Measurements from ENCODE around the gene SLC38A4. TPM values are rescaled to one million over a fixed set of nuclear protein-coding genes. Genes with fewer than 3 reads are reported as not detected.

The SLC38A4 gene
- total RNA-seq, 1 experiment from 2014 or later = 0.12 TPM

- Mint-ChIP-seq H3K4me1 (ENCODE audit: insufficient read depth, unreplicated experiment) (no peaks in the 10 kb centered on the region), H3K27me3 (ENCODE audit: insufficient read depth, unreplicated experiment) (no peaks in the 10 kb centered on the region), H3K4me3 (ENCODE audit: unreplicated experiment) (no peak overlapping the region), H3K27ac (ENCODE audit: low read depth, unreplicated experiment) (no peak overlapping the region), H3K36me3 (ENCODE audit: insufficient read depth, unreplicated experiment) (no peaks in the 10 kb centered on the region), H3K9me3 (ENCODE audit: unreplicated experiment) (peaks cover 8% of the 10 kb centered on the region)
- DNase-seq (ENCODE audit: unreplicated experiment) = no peak
- no TSS peak for BruUV-seq (replicated peaks)
- intact Hi-C loops (cut with micrococcal nuclease) = no loop called here
- TF ChIP-seq CTCF (IDR thresholded peaks at IDR 0.05; ENCODE audit: unreplicated experiment) = no peak
- ChIA-PET CTCF (no interaction called here), POLR2A (no interaction called here)
Observed at GRCh38 chr12:46754550-46754949, 71.2 kb downstream of the SLC38A4 start.

- intact Hi-C loops (cut with micrococcal nuclease) = no loop called here
- no peak overlapping the region for H3K27ac Mint-ChIP-seq (ENCODE audit: low read depth, unreplicated experiment)
- BruUV-seq (replicated peaks) = no TSS peak
- no peaks in the 10 kb centered on the region for H3K9me3 Mint-ChIP-seq (ENCODE audit: unreplicated experiment)
- no peaks in the 10 kb centered on the region for H3K36me3 Mint-ChIP-seq (ENCODE audit: insufficient read depth, unreplicated experiment)
- no peaks in the 10 kb centered on the region for H3K27me3 Mint-ChIP-seq (ENCODE audit: insufficient read depth, unreplicated experiment)
- POLR2A ChIA-PET = no interaction called here
- no peak overlapping the region for H3K4me3 Mint-ChIP-seq (ENCODE audit: unreplicated experiment)
- CTCF ChIA-PET = no interaction called here
- H3K4me1 Mint-ChIP-seq (ENCODE audit: insufficient read depth, unreplicated experiment) = no peaks in the 10 kb centered on the region
- no peak for TF ChIP-seq CTCF (IDR thresholded peaks at IDR 0.05; ENCODE audit: unreplicated experiment)
- no peak for DNase-seq (ENCODE audit: unreplicated experiment)
Observed at GRCh38 chr12:46752396-46752795, 73.4 kb downstream of the SLC38A4 start.

DNA sequence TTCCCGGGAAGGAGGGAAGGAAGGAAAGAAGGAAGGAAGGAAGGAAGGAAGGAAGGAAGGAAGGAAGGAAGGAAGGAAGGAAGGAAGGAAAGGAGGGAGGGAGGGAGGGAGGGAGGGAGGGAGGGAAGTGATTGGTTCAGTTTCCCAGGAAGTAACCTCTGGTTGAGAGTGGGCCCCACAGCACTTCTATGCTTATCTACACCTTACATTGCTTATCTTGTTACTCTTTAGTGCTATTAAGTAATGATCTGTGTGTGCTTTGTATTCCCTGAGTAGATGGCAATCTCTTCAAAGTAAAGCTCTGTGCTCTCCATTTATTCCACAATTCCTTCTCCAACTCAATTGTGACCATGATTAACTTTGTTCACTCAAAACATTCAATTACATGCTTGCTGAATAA, 74.6 kb downstream of the SLC38A4 start:
- Mint-ChIP-seq H3K27me3 (ENCODE audit: insufficient read depth, unreplicated experiment) (no peaks in the 10 kb centered on the region), H3K36me3 (ENCODE audit: insufficient read depth, unreplicated experiment) (no peaks in the 10 kb centered on the region), H3K4me1 (ENCODE audit: insufficient read depth, unreplicated experiment) (no peaks in the 10 kb centered on the region), H3K27ac (ENCODE audit: low read depth, unreplicated experiment) (no peak overlapping the region), H3K4me3 (ENCODE audit: unreplicated experiment) (no peak overlapping the region), H3K9me3 (ENCODE audit: unreplicated experiment) (no peaks in the 10 kb centered on the region)
- no peak for DNase-seq (ENCODE audit: unreplicated experiment)
- no TSS peak for BruUV-seq (replicated peaks)
- intact Hi-C loops (cut with micrococcal nuclease) = no loop called here
- ChIA-PET CTCF (no interaction called here), POLR2A (interaction anchor here (1.2 kb wide), 1 partner anchor 32 kb away, joined by 3 read pairs; no protein-coding TSS in a partner anchor)
- TF ChIP-seq CTCF (IDR thresholded peaks at IDR 0.05; ENCODE audit: unreplicated experiment) = no peak

GRCh38 chr12:46749322-46749721, 76.5 kb downstream of the SLC38A4 start:
- no peak overlapping the region for H3K4me3 Mint-ChIP-seq (ENCODE audit: unreplicated experiment)
- CTCF ChIA-PET = interaction anchor here (0.7 kb wide), 2 partner anchors 12 to 137 kb away, joined by 3 read pairs; no protein-coding TSS in a partner anchor
- no peaks in the 10 kb centered on the region for H3K4me1 Mint-ChIP-seq (ENCODE audit: insufficient read depth, unreplicated experiment)
- no peak for DNase-seq (ENCODE audit: unreplicated experiment)
- POLR2A ChIA-PET = no interaction called here
- no peak for TF ChIP-seq CTCF (IDR thresholded peaks at IDR 0.05; ENCODE audit: unreplicated experiment)
- H3K27me3 Mint-ChIP-seq (ENCODE audit: insufficient read depth, unreplicated experiment) = no peaks in the 10 kb centered on the region
- no peak overlapping the region for H3K27ac Mint-ChIP-seq (ENCODE audit: low read depth, unreplicated experiment)
- H3K9me3 Mint-ChIP-seq (ENCODE audit: unreplicated experiment) = no peaks in the 10 kb centered on the region
- H3K36me3 Mint-ChIP-seq (ENCODE audit: insufficient read depth, unreplicated experiment) = no peaks in the 10 kb centered on the region
- no TSS peak for BruUV-seq (replicated peaks)
- intact Hi-C loops (cut with micrococcal nuclease) = no loop called here
